H1 (cell line): ENCODE data around the gene DRD2. TPM values are rescaled to one million over a fixed set of nuclear protein-coding genes. Genes with fewer than 3 reads are reported as not detected.

ENCODE experiments used
- HDAC2 ChIP-seq, 2 experiments: fragments of 300-600 bp in 1 of 2; sonication (generic) in 1 of 2; IDR thresholded peaks; 2 replicates each; pipeline ENCODE4 v1.6.1; 2011 to 2012; ENCODE audit warnings: low read depth in 2 of 2, low read length in 2 of 2, mild to moderate bottlenecking in 2 of 2, moderate library complexity in 2 of 2, borderline replicate concordance in 1 of 2, inconsistent platforms in 1 of 2
- RNF2 ChIP-seq: fragments of 200-900, 300-1000 bp; sonication (generic); IDR thresholded peaks from 2 replicates; pipeline ENCODE4 v1.7.1; 2016; ENCODE audit warnings: borderline replicate concordance, low read depth, mild to moderate bottlenecking, antibody characterized with exemption, low read length; ENCODE audit not compliant: poor library complexity, severe bottlenecking; ENCODE audit errors: missing control alignments
- SRF ChIP-seq: IDR thresholded peaks from 2 replicates; pipeline ENCODE4 v1.6.1; 2011; ENCODE audit warnings: mild to moderate bottlenecking, low read depth, low read length, moderate library complexity
- TEAD4 ChIP-seq: IDR thresholded peaks from 2 replicates; pipeline ENCODE4 v1.6.1; 2012; ENCODE audit warnings: low read depth, low read length, inconsistent platforms, mixed read lengths
- YY1 ChIP-seq: IDR thresholded peaks from 2 replicates; pipeline ENCODE4 v1.6.1; 2011; ENCODE audit warnings: low read depth, mild to moderate bottlenecking, low read length
- polyA plus RNA-seq, 7 experiments: library from polyadenylated mRNA; depleted of rRNA in 3 of 7; stranded (reverse) in 5 of 7; unstranded in 2 of 7; fragments of >200 nt in 5 of 7; fragments of 200-250 nt in 2 of 7; gene quantifications; 1 replicate in 5 of 7; 2 replicates in 1 of 7; 4 replicates in 1 of 7; pipeline versions ENCODE4 v1.2.1 to v1.2.3, GENCODE V29; 2011 to 2013; ENCODE audit warnings: missing spikeins in 2 of 7, mixed read lengths in 2 of 7
- total RNA-seq: library from RNA; stranded (reverse); fragmentation: NEBNext Ultra II Directional; extraction: Animal tissue kit (Norgen Biotek cat#: 25700); gene quantifications from 2 replicates; pipeline ENCODE4 v1.2.1, GENCODE V29; 2021
- TF ChIP-seq, protein P1 (sequence below): fragments of 300-600 bp; sonication (generic); IDR thresholded peaks from 2 replicates; pipeline ENCODE4 v1.7.1; 2012; ENCODE audit warnings: low read length, moderate library complexity, mild to moderate bottlenecking, inconsistent platforms; ENCODE audit not compliant: insufficient replicate concordance

DRD2 gene
- total and polyA plus RNA-seq, 2 of the 8 experiments (the other 6 are each of a cell fraction or from before 2014, with no cell fraction given), result 0.26 to 0.41 TPM

- TF ChIP-seq, protein P1, sequence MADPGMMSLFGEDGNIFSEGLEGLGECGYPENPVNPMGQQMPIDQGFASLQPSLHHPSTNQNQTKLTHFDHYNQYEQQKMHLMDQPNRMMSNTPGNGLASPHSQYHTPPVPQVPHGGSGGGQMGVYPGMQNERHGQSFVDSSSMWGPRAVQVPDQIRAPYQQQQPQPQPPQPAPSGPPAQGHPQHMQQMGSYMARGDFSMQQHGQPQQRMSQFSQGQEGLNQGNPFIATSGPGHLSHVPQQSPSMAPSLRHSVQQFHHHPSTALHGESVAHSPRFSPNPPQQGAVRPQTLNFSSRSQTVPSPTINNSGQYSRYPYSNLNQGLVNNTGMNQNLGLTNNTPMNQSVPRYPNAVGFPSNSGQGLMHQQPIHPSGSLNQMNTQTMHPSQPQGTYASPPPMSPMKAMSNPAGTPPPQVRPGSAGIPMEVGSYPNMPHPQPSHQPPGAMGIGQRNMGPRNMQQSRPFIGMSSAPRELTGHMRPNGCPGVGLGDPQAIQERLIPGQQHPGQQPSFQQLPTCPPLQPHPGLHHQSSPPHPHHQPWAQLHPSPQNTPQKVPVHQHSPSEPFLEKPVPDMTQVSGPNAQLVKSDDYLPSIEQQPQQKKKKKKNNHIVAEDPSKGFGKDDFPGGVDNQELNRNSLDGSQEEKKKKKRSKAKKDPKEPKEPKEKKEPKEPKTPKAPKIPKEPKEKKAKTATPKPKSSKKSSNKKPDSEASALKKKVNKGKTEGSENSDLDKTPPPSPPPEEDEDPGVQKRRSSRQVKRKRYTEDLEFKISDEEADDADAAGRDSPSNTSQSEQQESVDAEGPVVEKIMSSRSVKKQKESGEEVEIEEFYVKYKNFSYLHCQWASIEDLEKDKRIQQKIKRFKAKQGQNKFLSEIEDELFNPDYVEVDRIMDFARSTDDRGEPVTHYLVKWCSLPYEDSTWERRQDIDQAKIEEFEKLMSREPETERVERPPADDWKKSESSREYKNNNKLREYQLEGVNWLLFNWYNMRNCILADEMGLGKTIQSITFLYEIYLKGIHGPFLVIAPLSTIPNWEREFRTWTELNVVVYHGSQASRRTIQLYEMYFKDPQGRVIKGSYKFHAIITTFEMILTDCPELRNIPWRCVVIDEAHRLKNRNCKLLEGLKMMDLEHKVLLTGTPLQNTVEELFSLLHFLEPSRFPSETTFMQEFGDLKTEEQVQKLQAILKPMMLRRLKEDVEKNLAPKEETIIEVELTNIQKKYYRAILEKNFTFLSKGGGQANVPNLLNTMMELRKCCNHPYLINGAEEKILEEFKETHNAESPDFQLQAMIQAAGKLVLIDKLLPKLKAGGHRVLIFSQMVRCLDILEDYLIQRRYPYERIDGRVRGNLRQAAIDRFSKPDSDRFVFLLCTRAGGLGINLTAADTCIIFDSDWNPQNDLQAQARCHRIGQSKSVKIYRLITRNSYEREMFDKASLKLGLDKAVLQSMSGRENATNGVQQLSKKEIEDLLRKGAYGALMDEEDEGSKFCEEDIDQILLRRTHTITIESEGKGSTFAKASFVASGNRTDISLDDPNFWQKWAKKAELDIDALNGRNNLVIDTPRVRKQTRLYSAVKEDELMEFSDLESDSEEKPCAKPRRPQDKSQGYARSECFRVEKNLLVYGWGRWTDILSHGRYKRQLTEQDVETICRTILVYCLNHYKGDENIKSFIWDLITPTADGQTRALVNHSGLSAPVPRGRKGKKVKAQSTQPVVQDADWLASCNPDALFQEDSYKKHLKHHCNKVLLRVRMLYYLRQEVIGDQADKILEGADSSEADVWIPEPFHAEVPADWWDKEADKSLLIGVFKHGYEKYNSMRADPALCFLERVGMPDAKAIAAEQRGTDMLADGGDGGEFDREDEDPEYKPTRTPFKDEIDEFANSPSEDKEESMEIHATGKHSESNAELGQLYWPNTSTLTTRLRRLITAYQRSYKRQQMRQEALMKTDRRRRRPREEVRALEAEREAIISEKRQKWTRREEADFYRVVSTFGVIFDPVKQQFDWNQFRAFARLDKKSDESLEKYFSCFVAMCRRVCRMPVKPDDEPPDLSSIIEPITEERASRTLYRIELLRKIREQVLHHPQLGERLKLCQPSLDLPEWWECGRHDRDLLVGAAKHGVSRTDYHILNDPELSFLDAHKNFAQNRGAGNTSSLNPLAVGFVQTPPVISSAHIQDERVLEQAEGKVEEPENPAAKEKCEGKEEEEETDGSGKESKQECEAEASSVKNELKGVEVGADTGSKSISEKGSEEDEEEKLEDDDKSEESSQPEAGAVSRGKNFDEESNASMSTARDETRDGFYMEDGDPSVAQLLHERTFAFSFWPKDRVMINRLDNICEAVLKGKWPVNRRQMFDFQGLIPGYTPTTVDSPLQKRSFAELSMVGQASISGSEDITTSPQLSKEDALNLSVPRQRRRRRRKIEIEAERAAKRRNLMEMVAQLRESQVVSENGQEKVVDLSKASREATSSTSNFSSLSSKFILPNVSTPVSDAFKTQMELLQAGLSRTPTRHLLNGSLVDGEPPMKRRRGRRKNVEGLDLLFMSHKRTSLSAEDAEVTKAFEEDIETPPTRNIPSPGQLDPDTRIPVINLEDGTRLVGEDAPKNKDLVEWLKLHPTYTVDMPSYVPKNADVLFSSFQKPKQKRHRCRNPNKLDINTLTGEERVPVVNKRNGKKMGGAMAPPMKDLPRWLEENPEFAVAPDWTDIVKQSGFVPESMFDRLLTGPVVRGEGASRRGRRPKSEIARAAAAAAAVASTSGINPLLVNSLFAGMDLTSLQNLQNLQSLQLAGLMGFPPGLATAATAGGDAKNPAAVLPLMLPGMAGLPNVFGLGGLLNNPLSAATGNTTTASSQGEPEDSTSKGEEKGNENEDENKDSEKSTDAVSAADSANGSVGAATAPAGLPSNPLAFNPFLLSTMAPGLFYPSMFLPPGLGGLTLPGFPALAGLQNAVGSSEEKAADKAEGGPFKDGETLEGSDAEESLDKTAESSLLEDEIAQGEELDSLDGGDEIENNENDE, result no peak
- TF ChIP-seq TEAD4, result no peak
- TF ChIP-seq RNF2, result no peak
- TF ChIP-seq HDAC2 (IDR thresholded peaks at IDR 0.05; ENCODE audit: borderline replicate concordance in 1 of 2, low read depth in 2 of 2, low read length in 2 of 2), result no peak
- no peak for TF ChIP-seq SRF
- TF ChIP-seq YY1, result no peak
Measured at GRCh38 chr11:113436672-113437252, 38.4 kb downstream of the DRD2 start (continued).
